AG09309 (cell line): ENCODE data around the gene OCA2.

ENCODE experiments used
- DNase-seq: peaks from one replicate; pipeline ENCODE4 v3.0.0-alpha.2; 2010; ENCODE audit warnings: low read depth
- H3K4me3 ChIP-seq: 2 replicates; pipeline ENCODE4 v1.5.1; 2011; ENCODE audit warnings: mild to moderate bottlenecking, low read depth, low read length, moderate library complexity; ENCODE audit not compliant: control insufficient read depth
- TF ChIP-seq, protein P1 (sequence below): IDR thresholded peaks from 2 replicates; pipeline ENCODE4 v1.5.1; 2011; ENCODE audit warnings: mild to moderate bottlenecking, low read depth, low read length, inconsistent platforms; ENCODE audit not compliant: insufficient read depth, control insufficient read depth; ENCODE audit errors: missing control alignments

OCA2 gene

GRCh38 chr15:27826411-27826810 is 272.7 kb downstream of the OCA2 start:
- TF ChIP-seq, protein P1, sequence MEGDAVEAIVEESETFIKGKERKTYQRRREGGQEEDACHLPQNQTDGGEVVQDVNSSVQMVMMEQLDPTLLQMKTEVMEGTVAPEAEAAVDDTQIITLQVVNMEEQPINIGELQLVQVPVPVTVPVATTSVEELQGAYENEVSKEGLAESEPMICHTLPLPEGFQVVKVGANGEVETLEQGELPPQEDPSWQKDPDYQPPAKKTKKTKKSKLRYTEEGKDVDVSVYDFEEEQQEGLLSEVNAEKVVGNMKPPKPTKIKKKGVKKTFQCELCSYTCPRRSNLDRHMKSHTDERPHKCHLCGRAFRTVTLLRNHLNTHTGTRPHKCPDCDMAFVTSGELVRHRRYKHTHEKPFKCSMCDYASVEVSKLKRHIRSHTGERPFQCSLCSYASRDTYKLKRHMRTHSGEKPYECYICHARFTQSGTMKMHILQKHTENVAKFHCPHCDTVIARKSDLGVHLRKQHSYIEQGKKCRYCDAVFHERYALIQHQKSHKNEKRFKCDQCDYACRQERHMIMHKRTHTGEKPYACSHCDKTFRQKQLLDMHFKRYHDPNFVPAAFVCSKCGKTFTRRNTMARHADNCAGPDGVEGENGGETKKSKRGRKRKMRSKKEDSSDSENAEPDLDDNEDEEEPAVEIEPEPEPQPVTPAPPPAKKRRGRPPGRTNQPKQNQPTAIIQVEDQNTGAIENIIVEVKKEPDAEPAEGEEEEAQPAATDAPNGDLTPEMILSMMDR = no peak
- no peak for DNase-seq
- H3K4me3 ChIP-seq = no peak overlapping the region

DNA sequence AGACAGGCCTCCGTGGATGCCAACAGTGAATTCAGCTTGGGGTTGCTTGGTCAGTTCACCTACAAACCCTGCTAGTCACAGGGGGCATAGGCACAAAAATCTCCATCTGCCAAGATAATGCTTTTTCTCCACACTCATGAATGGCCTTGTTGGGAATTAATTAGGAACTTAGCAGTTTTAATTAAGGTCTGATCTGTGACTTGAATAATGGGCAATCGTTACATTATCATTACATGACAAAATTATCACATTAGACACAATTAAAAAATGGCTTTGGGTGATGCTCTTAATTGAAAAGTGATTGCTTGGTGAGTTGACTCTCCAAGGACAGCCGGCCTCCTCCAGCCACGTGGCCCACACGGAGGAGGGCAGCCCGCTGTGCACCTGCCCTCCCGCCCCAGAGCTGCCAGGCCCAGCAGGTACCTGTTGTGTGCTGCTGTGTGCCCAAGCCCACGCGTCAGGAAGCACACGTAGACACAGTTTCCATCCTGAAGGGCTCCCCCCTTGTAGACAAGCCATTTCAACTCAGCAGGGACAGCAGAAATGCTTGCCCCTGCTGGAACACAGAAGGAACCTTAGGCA is 274.2 kb downstream of the OCA2 start:
- no peak overlapping the region for H3K4me3 ChIP-seq
- DNase-seq = no peak
- TF ChIP-seq, protein P1 = no peak

GRCh38 chr15:27821273-27821672 is 277.8 kb downstream of the OCA2 start:
- no peak overlapping the region for H3K4me3 ChIP-seq
- TF ChIP-seq, protein P1 = no peak
- DNase-seq = no peak

GRCh38 chr15:27820722-27821121 is 278.4 kb downstream of the OCA2 start:
- DNase-seq = no peak
- TF ChIP-seq, protein P1 = no peak
- no peak overlapping the region for H3K4me3 ChIP-seq

DNA sequence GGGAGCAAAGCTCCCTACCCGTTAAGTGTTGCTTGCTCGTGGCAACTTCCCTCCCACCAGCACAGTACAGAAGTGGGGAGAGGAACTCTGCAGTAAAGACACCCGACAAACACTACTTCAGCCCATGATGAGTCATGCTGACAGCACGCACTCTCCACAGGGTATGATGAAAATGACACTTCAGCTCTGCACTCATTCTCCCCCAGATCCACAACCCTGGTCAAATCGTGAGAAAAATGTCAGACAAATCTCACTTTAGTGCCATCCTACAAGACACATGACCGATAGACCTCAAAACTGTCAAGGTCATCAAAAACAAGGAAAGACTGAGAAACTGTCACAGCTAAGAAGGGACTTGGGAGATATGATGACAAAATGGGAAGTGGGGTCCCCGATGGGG is 278.9 kb downstream of the OCA2 start:
- DNase-seq = no peak
- TF ChIP-seq, protein P1 = no peak
- no peak overlapping the region for H3K4me3 ChIP-seq

GRCh38 chr15:27817258-27817657 is 281.9 kb downstream of the OCA2 start:
- TF ChIP-seq, protein P1 = no peak
- no peak overlapping the region for H3K4me3 ChIP-seq

GRCh38 chr15:27816790-27817189 is 282.3 kb downstream of the OCA2 start:
- no peak overlapping the region for H3K4me3 ChIP-seq
- no peak for DNase-seq
- TF ChIP-seq, protein P1 = no peak

More at GRCh38 chr15:27817258-27817657, 281.9 kb downstream of the OCA2 start:
- no peak for DNase-seq
